ENCODE results near the gene THBD.

Gene THBD

GRCh38 chr20:23061734-23062561 is 12.5 kb upstream of the THBD start:
- DNase-seq (ENCODE audit: low spot score) = peak; percentile 76

DNA sequence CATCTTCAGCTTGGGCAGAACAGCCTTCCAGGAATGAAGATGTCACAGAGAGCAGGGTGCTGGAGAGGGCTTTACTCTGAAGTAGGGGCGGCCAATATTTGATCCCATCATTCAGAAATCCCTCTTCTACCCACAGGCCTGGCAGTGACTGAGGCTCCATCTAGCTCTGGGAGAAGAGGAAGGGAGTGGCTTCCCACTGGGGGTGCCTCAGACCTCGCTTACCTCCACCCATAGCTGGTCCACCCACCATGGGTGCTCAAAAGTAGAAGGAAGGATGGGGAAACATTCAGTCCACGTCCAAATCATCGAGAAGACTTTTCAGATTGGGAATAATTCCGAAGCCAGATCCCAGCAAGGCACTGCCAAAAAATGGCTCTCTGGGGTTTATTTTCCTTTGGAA is 11.8 kb upstream of the THBD start:
- DNase-seq (ENCODE audit: low spot score) = no peak

DNA sequence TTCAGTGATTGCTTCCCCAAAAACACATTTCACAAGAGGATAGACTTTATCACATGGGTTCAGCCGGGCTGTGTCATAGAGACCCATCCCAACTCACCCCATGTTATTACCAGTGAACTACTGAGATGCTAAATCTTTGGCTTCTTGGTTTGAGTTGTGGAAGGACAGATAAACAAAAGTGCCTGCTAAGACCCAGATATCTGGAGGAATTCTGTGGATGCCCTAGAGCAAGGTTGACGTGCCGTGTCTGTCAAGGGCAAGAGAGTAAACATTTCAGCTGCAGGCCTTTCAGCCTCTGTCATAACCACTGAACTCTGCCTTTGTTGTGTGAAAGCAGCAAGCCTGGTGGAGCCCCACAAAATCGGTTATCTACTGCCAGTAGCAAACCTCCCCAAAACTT is 11.2 kb upstream of the THBD start:
- no peak for DNase-seq (ENCODE audit: low spot score)

DNA sequence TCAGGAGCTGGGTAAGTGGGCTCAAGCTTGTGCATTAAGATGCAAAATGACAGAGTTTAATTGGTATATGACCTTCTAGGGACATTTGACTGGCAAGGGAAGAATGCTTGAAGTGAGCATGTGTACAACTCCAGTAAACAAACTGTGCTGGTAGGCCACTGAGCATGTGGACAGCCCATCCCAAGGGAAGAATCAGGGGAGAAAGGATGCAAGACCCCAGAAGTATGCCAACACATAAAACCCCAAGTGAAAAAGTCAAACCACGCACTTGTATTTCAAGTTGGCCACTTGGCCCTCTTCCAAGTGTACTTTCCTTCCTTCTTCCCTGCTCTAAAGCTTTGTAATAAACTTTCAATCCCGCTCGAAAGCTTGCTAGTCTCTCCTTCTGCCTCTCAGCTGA is 10.4 kb upstream of the THBD start:
- no peak for DNase-seq (ENCODE audit: low spot score)

DNA sequence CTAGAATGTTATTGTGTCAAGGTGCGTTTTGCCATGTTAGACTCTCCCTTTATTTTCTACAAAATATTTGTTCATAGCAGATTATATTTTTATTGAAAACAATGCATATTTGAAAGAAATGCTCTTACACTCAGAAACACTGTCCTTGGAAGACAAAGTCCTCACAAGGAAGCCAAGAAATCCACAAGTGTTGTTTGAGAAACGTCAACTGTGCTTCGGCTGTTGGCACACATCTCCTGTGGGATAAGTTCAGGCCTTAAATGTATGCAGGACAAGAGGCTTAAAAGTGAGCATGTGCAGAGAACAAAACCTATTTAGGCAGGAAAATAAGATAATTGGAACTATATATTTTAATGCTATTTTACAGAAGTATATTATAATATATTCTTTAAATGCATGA is 9.5 kb upstream of the THBD start:
- DNase-seq (ENCODE audit: low spot score) = no peak

- no peak for DNase-seq (ENCODE audit: low spot score)
Observed at GRCh38 chr20:23058240-23058639, 8.8 kb upstream of the THBD start.

DNA sequence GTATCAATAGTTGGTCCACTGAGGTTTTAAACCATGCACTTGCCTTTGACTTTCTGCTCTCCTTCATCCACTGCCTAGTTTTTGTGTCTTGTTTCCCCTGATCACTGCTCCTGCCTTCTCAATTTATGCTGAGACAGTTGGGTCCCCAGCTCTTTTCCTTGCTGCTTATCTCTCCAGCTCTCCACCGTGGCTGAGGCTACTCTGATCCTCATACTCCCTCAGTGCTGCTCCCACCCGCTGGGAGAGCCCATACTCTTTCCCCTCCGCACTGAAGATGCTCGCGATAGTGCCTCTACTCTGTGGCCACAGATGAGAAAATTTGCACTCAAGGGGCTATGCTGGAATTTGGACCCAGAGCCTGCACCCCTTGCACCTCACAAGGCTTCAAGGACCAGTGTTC is 3.4 kb upstream of the THBD start:
- DNase-seq (ENCODE audit: low spot score) = no peak

- DNase-seq (ENCODE audit: low spot score) = peak; percentile 74
Observed at GRCh38 chr20:23050847-23051627, 1.6 kb upstream of the THBD start.

DNA sequence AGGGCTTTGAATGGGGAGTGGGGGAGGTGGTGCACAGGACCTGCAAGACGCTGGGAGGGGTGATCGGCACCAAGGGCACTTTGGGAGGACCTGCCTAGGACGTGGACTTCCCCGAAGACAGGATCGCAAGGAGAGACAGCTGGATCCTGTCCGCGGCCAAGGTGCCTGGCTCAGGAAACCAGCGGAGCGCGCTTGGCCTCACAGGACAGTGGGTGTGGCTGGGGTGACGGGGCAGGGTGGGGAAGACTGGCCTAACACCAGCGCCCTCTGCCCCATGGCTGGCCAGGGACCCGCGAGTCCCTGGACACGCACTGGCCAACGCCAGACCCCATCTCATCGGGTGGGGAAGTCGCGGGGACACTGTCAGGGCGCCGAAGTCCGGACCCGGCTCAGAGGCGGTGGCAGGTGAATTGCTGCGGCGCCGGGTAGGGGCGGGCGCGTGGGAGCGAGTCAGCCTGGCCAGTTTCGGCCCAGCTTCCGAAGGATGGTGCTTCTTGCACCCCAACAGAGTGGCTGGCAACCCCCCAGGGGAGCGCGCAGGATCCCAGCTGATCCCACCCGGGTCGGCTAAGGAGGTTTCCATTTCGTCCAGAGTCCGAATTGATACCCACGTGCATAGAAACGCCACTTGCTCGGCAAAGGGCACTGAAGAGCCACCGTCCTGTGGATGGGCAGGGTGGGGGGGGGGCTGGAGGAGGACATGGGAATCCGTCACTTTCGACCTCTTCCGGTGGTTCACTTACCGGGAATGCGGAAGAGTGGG is 785 bp upstream of the THBD start:
- peak; percentile 32 for DNase-seq (ENCODE audit: low spot score)

GRCh38 chr20:23048283-23049200 is 930 bp downstream of the THBD start:
- peak; percentile 63 for DNase-seq (ENCODE audit: low spot score)

- DNase-seq (ENCODE audit: low spot score) = no peak
Observed at GRCh38 chr20:23047738-23048214, 1.7 kb downstream of the THBD start.

- DNase-seq (ENCODE audit: low spot score) = no peak
Observed at GRCh38 chr20:23047001-23047737, 2.3 kb downstream of the THBD start.

DNA sequence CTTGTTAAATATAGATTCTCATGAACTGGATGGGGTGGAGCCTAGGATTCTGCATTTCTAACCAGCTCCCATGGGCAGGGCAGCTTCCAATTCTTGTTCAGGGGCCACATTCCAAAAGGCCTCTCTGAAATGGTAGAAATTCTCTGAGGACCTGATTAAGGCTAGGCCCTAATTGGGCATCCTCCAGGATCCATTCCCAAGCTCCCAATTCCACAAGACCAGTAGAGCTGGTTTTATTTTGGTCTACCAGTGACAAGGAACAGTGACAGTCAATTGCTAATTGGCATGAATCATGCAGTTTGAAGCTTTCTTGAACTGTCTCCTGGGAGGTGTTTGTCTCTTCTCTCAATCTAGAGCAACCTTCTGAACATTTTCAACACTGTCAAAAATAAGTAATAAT is 3.0 kb downstream of the THBD start:
- no peak for DNase-seq (ENCODE audit: low spot score)

- no peak for DNase-seq (ENCODE audit: low spot score)
Observed at GRCh38 chr20:23043376-23043775, 6.1 kb downstream of the THBD start.

DNA sequence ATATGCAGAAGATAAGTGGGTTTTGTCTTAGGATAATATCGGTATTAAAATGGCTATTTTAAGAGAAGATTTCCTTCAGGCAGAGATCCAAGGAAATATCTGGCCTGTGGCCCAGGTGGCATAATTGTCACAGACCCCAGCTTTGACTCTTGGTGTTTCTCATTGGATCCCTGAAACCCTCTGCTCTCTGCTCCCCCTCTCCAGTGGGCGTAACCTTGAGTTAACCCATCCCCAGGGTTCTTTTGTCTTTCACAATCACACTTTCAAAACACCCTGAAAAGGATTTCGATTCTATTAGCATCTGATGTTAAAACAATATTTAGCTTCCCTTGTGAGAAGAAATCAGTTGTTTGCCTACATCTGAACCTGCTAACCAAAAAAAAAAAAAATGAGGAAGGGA is 7.2 kb downstream of the THBD start:
- DNase-seq (ENCODE audit: low spot score) = no peak

DNA sequence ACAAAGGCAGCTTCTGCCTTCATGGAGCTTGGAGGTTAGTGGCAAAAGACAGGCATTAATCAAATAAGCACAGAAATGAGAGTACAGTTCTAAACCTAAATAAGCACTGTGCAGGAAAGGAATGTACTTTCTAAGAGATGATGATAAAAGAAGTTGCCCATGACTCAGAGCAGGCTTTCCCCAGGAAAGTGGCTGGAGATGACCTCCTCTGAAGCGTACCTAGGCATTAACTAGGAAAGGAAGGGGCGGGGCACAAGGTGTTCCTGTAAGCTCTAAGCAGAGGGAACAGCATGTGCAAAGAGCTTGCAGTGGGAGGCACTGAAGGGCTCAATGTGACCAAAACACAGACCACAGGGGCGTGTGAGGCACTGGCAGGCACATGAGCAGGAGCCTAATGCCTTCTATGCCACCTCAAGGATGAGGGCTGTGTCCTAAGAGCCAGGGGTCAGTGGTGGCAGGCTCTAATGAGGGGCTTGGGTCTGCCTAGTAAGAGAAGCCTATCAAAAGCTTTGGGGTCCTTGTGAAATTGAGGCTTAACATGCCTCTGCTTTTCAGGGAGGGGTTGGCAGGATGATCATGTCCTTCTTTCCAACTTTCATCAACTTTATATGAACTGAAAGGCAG is 9.5 kb downstream of the THBD start:
- no peak for DNase-seq (ENCODE audit: low spot score)

GRCh38 chr20:23039136-23039875 is 10.2 kb downstream of the THBD start:
- DNase-seq (ENCODE audit: low spot score) = no peak

DNA sequence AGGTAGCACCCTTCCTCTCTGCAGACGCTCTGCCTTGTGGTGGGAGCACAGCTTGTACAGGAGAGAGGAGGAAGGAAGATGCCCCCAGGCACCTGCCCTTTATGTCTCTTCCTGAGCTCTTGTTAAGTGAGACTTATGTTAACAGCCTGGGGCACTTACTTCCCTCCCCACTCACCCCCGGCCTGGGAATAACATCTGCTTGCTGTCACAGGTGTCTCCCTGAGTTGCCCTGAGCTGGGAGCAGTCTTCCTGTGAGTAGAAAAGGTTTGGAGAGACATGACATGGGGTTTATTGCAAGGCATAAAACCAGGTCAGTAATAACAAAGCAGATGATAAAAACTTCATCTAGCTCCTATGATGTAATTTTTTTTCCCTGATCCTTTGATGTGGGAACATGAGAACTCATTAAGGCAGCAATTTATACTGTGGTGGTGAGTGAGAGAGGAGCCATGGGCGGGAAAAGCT is 12.4 kb downstream of the THBD start:
- DNase-seq (ENCODE audit: low spot score) = no peak

GRCh38 chr20:23036371-23036770 is 13.1 kb downstream of the THBD start:
- no peak for DNase-seq (ENCODE audit: low spot score)

All from AG08396 (cell line).